Neuronal stem cell (in vitro differentiated cells): ENCODE results near the gene NUDT14.

ENCODE experiments used
- DNase-seq: peaks from one replicate; pipeline ENCODE4 v3.0.0-alpha.2; 2013; ENCODE audit warnings: low spot score
- H2AFZ ChIP-seq: one replicate; pipeline ENCODE4 v1.6.1; 2013; ENCODE audit warnings: mild to moderate bottlenecking, low read length, inconsistent platforms
- H2AK5ac ChIP-seq: 2 replicates; pipeline ENCODE4 v1.6.1; 2013; ENCODE audit warnings: low read depth, mild to moderate bottlenecking, inconsistent platforms, low read length, moderate library complexity, mixed read lengths
- H2BK120ac ChIP-seq: 2 replicates; pipeline ENCODE4 v1.6.1; 2013; ENCODE audit warnings: low read depth, mild to moderate bottlenecking, inconsistent platforms, low read length, moderate library complexity, mixed read lengths
- H2BK12ac ChIP-seq: one replicate; pipeline ENCODE4 v1.6.1; 2013; ENCODE audit warnings: low read length, inconsistent platforms
- H2BK15ac ChIP-seq: 2 replicates; pipeline ENCODE4 v1.6.1; 2013; ENCODE audit warnings: mild to moderate bottlenecking, low read length, inconsistent platforms, mixed read lengths
- H2BK5ac ChIP-seq: one replicate; pipeline ENCODE4 v1.6.1; 2013; ENCODE audit warnings: inconsistent platforms, mild to moderate bottlenecking, low read length, moderate library complexity
- H3K14ac ChIP-seq: one replicate; pipeline ENCODE4 v1.6.1; 2013; ENCODE audit warnings: low read length, inconsistent platforms
- H3K18ac ChIP-seq: 2 replicates; pipeline ENCODE4 v1.6.1; 2013; ENCODE audit warnings: low read length, inconsistent platforms
- H3K23ac ChIP-seq: 2 replicates; pipeline ENCODE4 v1.6.1; 2013; ENCODE audit warnings: low read depth, mild to moderate bottlenecking, mixed read lengths, low read length, inconsistent platforms; ENCODE audit not compliant: poor library complexity
- H3K27ac ChIP-seq: replicated peaks from 3 replicates; pipeline ENCODE4 v1.5.1; 2013; ENCODE audit warnings: low read length, inconsistent platforms
- H3K27me3 ChIP-seq, 3 experiments: 2 replicates each; pipeline ENCODE4 v1.6.1; 2013; ENCODE audit warnings: low read length in 3 of 3, mild to moderate bottlenecking in 2 of 3, inconsistent platforms in 1 of 3, low read depth in 1 of 3, mixed read lengths in 1 of 3, moderate library complexity in 1 of 3; ENCODE audit not compliant: control insufficient read depth in 3 of 3, insufficient read depth in 3 of 3
- H3K36me3 ChIP-seq, 2 donors: replicated peaks in 1 of 2; 2 replicates each; pipeline ENCODE4 v1.6.1; 2013; ENCODE audit warnings: low read length in 2 of 2; ENCODE audit not compliant: control insufficient read depth in 2 of 2, insufficient read depth in 2 of 2
- H3K4ac ChIP-seq: 2 replicates; pipeline ENCODE4 v1.6.1; 2013; ENCODE audit warnings: inconsistent platforms, mild to moderate bottlenecking, low read length, moderate library complexity
- H3K4me1 ChIP-seq, 2 donors: 1 replicate in 1 of 2; 2 replicates in 1 of 2; pipeline ENCODE4 v1.6.1; 2013; ENCODE audit warnings: low read length in 2 of 2, low read depth in 1 of 2; ENCODE audit not compliant: control insufficient read depth in 2 of 2, insufficient read depth in 1 of 2
- H3K4me2 ChIP-seq: one replicate; pipeline ENCODE4 v1.6.1; 2013; ENCODE audit warnings: mild to moderate bottlenecking, low read length, inconsistent platforms; ENCODE audit not compliant: insufficient read depth, poor library complexity, severe bottlenecking
- H3K4me3 ChIP-seq, 2 donors: 2 replicates each; pipeline ENCODE4 v1.5.1; 2013; ENCODE audit warnings: low read length in 2 of 2, mild to moderate bottlenecking in 2 of 2, inconsistent platforms in 1 of 2, moderate library complexity in 1 of 2
- H3K79me1 ChIP-seq: one replicate; pipeline ENCODE4 v1.6.1; 2013; ENCODE audit warnings: low read depth, mild to moderate bottlenecking, inconsistent platforms, low read length, moderate library complexity
- H3K9ac ChIP-seq: one replicate; pipeline ENCODE4 v1.6.1; 2013; ENCODE audit warnings: mild to moderate bottlenecking, low read depth, low read length, inconsistent platforms; ENCODE audit not compliant: poor library complexity
- H3K9me3 ChIP-seq, 2 donors: replicated peaks in 1 of 2; 2 replicates each; pipeline versions ENCODE3 to v1.6.1; 2013; ENCODE audit warnings: low read length in 2 of 2, mild to moderate bottlenecking in 2 of 2, inconsistent platforms in 1 of 2, low read depth in 1 of 2, mixed read lengths in 1 of 2, moderate library complexity in 1 of 2; ENCODE audit not compliant: control insufficient read depth in 2 of 2, insufficient read depth in 1 of 2
- H4K8ac ChIP-seq: one replicate; pipeline ENCODE4 v1.6.1; 2013; ENCODE audit warnings: low read depth, mild to moderate bottlenecking, inconsistent platforms, low read length, moderate library complexity
- H4K91ac ChIP-seq: one replicate; pipeline ENCODE4 v1.6.1; 2013; ENCODE audit warnings: low read length, low read depth, mild to moderate bottlenecking, inconsistent platforms; ENCODE audit not compliant: poor library complexity
- WGBS, 2 donors: extraction: QIAGEN DNeasy Blood & Tissue Kit; methylation state at CpG; one replicate each; pipeline ENCODE4 v1.1.7; 2013; ENCODE audit warnings: missing lambda C conversion rate in 2 of 2, mixed read lengths in 1 of 2; ENCODE audit not compliant: insufficient read length in 2 of 2, insufficient replicate concordance in 1 of 2; ENCODE audit errors: extremely low coverage in 2 of 2; 5-methylcytosine and 5-hydroxymethylcytosine counted together

The NUDT14 gene

GRCh38 chr14:105182296-105183020 is 1.3 kb upstream of the NUDT14 start:
- Histone ChIP-seq H3K9me3 (no peaks in the 10 kb centered on the region), H3K9ac (no peak overlapping the region), H3K4me1 (peaks cover 9 to 20% of the 10 kb centered on the region in 2 donors), H3K23ac (no peak overlapping the region), H2BK120ac (peak overlapping the region; percentile 17), H3K27ac (no peak overlapping the region), H4K8ac (peak overlapping the region; percentile 43), H4K91ac (no peak overlapping the region), H3K27me3 (peaks cover 0 to 26% (median 9%) of the 10 kb centered on the region in 3 experiments), H3K18ac (peak overlapping the region; percentile 71), H3K4ac (no peak overlapping the region), H3K36me3 (no peaks in the 10 kb centered on the region), H2BK15ac (peak overlapping the region; percentile 98), H3K14ac (no peak overlapping the region), H3K4me2 (no peak overlapping the region), H2AK5ac (peak overlapping the region; percentile 93), H2BK12ac (peak overlapping the region; percentile 41), H2BK5ac (no peak overlapping the region), H3K79me1 (peaks cover 8% of the 10 kb centered on the region), H3K4me3 (peak overlapping the region in 1 of 2 donors; percentile 19), H2AFZ (peak overlapping the region; percentile 57)
- DNase-seq = no peak
- WGBS, 2 donors = no CpG with 5 or more reads among the region's 25 CpGs

- Histone ChIP-seq H3K23ac (no peak overlapping the region), H4K8ac (peak overlapping the region; percentile 93), H3K9me3 (no peaks in the 10 kb centered on the region), H3K36me3 (no peaks in the 10 kb centered on the region), H2BK15ac (peak overlapping the region; percentile 98), H2AFZ (peak overlapping the region; percentile 87), H2BK120ac (peak overlapping the region; percentile 31), H3K4me1 (peaks cover 7 to 20% of the 10 kb centered on the region in 2 donors), H3K79me1 (peaks cover 8% of the 10 kb centered on the region), H3K4ac (no peak overlapping the region), H4K91ac (no peak overlapping the region), H3K9ac (no peak overlapping the region), H3K14ac (no peak overlapping the region), H3K27me3 (peaks cover 0 to 26% (median 9%) of the 10 kb centered on the region in 3 experiments), H3K18ac (peak overlapping the region; percentile 65), H2AK5ac (peak overlapping the region; percentile 93), H3K4me2 (peak overlapping the region; percentile 62), H3K27ac (no peak overlapping the region), H2BK12ac (no peak overlapping the region), H2BK5ac (no peak overlapping the region), H3K4me3 (peak overlapping the region; percentile 57 to 73)
- WGBS, 2 donors = no CpG with 5 or more reads among the region's 21 CpGs
- no peak for DNase-seq
These were observed 610 bp upstream of the NUDT14 start for GRCh38 chr14:105181549-105182295.

DNA sequence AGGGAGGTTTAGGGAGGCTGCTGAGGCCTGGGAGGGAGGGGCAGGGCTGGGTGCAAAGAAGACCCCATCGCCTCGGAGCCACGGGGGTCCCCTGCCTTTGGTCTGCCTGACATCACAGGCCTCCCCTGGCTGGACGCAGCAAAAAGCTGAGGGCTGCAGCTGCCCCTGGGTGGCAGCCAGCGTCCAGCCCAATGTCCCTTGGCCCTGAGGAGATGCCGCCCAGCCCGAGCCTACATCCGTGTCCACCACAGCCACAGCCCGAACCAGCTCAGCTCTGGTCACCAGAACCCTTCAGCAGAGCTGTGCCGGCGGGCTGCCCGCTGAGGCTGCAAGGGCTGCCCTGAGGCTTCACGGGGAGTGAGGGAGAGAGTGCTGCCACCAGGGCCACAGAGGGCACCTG is 1.9 kb downstream of the NUDT14 start:
- H2BK15ac ChIP-seq = peak overlapping the region; percentile 94
- peak overlapping the region; percentile 39 for H2BK5ac ChIP-seq
- no peak overlapping the region for H3K4me3 ChIP-seq
- H3K23ac ChIP-seq = peak overlapping the region; percentile 85
- no peak for DNase-seq
- peaks cover 7 to 20% of the 10 kb centered on the region in 2 donors for H3K4me1 ChIP-seq
- H4K8ac ChIP-seq = peak overlapping the region; percentile 65
- WGBS, 2 donors = no CpG with 5 or more reads among the region's 13 CpGs
- H3K4me2 ChIP-seq = no peak overlapping the region
- H3K9me3 ChIP-seq = no peaks in the 10 kb centered on the region
- H2BK12ac ChIP-seq = peak overlapping the region; percentile 7
- peaks cover 0 to 23% (median 9%) of the 10 kb centered on the region in 3 experiments for H3K27me3 ChIP-seq
- H3K27ac ChIP-seq = no peak overlapping the region
- H2BK120ac ChIP-seq = peak overlapping the region; percentile 61
- H3K9ac ChIP-seq = peak overlapping the region; percentile 2
- H3K18ac ChIP-seq = peak overlapping the region; percentile 11
- H3K14ac ChIP-seq = peak overlapping the region; percentile 56
- no peaks in the 10 kb centered on the region for H3K36me3 ChIP-seq
- peaks cover 10% of the 10 kb centered on the region for H3K79me1 ChIP-seq
- no peak overlapping the region for H3K4ac ChIP-seq
- no peak overlapping the region for H4K91ac ChIP-seq
- H2AK5ac ChIP-seq = peak overlapping the region; percentile 97
- no peak overlapping the region for H2AFZ ChIP-seq

GRCh38 chr14:105178868-105179140 is 2.3 kb downstream of the NUDT14 start:
- no peak overlapping the region for H2BK120ac ChIP-seq
- no peak for DNase-seq
- no CpG with 5 or more reads among the region's 11 CpGs for WGBS, 2 donors
- H2AFZ ChIP-seq = no peak overlapping the region
- no peak overlapping the region for H2BK15ac ChIP-seq
- H4K8ac ChIP-seq = peak overlapping the region; percentile 65
- no peak overlapping the region for H3K4me3 ChIP-seq
- no peak overlapping the region for H4K91ac ChIP-seq
- no peaks in the 10 kb centered on the region for H3K36me3 ChIP-seq
- H2BK5ac ChIP-seq = peak overlapping the region; percentile 39
- peaks cover 0 to 23% (median 9%) of the 10 kb centered on the region in 3 experiments for H3K27me3 ChIP-seq
- no peak overlapping the region for H3K18ac ChIP-seq
- no peak overlapping the region for H3K4me2 ChIP-seq
- no peak overlapping the region for H3K9ac ChIP-seq
- H3K4ac ChIP-seq = no peak overlapping the region
- peaks cover 7 to 20% of the 10 kb centered on the region in 2 donors for H3K4me1 ChIP-seq
- H3K79me1 ChIP-seq = peaks cover 10% of the 10 kb centered on the region
- H3K23ac ChIP-seq = peak overlapping the region; percentile 85
- H2AK5ac ChIP-seq = no peak overlapping the region
- H3K27ac ChIP-seq = no peak overlapping the region
- peak overlapping the region; percentile 56 for H3K14ac ChIP-seq
- no peaks in the 10 kb centered on the region for H3K9me3 ChIP-seq
- no peak overlapping the region for H2BK12ac ChIP-seq
